Fibroblast of mammary gland (primary cell): ENCODE measurements around the gene SLC17A3.

Experiments
- DNase-seq: peaks from one replicate; pipeline ENCODE4 v3.0.0-alpha.2; 2010; ENCODE audit warnings: low read depth
- H3K4me3 ChIP-seq: 2 replicates; pipeline ENCODE4 v1.5.1; 2011; ENCODE audit warnings: low read depth, mild to moderate bottlenecking, low read length, moderate library complexity; ENCODE audit not compliant: control insufficient read depth
- TF ChIP-seq, protein P1 (sequence below): conservative IDR thresholded peaks from 2 replicates; pipeline ENCODE4 v1.5.1; 2011; ENCODE audit warnings: low read depth, low read length, inconsistent platforms; ENCODE audit not compliant: control insufficient read depth, insufficient read depth

The SLC17A3 gene

GRCh38 chr6:25899580-25900408, 25.8 kb upstream of the SLC17A3 start:
- no peak overlapping the region for H3K4me3 ChIP-seq
- DNase-seq, result peak; percentile 54
- TF ChIP-seq, protein P1, sequence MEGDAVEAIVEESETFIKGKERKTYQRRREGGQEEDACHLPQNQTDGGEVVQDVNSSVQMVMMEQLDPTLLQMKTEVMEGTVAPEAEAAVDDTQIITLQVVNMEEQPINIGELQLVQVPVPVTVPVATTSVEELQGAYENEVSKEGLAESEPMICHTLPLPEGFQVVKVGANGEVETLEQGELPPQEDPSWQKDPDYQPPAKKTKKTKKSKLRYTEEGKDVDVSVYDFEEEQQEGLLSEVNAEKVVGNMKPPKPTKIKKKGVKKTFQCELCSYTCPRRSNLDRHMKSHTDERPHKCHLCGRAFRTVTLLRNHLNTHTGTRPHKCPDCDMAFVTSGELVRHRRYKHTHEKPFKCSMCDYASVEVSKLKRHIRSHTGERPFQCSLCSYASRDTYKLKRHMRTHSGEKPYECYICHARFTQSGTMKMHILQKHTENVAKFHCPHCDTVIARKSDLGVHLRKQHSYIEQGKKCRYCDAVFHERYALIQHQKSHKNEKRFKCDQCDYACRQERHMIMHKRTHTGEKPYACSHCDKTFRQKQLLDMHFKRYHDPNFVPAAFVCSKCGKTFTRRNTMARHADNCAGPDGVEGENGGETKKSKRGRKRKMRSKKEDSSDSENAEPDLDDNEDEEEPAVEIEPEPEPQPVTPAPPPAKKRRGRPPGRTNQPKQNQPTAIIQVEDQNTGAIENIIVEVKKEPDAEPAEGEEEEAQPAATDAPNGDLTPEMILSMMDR, result no peak

- TF ChIP-seq, protein P1, result no peak
- peak; percentile 2 for DNase-seq
- no peak overlapping the region for H3K4me3 ChIP-seq
Measured at GRCh38 chr6:25899123-25899522, 25.1 kb upstream of the SLC17A3 start.

DNA sequence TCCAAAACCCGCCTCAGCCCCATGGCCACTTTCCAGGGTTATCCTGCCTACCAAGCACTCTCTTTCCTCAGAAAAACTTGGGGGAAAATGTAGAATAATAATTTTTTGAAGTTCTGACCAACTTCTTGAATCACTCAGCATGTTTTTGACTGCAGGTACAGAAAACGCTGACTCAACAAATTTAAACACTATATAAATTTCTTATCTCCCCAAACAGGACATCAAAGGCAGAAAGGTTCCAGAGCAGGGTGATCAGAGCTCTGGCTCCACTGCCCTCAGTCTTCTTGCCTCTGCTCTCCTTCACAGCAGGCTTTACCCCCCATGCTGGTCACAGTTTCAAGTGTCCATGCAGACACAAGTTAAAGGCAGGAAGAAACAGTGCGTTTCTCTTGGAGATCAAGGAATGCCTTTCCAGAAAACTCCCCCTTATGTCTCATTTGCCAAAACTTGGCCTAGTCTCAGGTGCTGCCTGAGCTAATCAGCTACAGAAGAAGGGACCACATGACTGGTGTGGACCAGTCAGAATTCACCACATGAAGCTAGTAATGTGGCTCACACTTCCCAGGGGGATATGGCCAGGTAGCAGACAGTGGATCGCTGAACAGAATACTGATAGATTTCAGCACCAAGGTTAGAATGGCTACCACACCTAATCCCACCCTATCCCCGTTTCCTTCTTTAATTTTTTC, 24.4 kb upstream of the SLC17A3 start:
- DNase-seq, result no peak
- TF ChIP-seq, protein P1, result no peak
- H3K4me3 ChIP-seq, result no peak overlapping the region

DNA sequence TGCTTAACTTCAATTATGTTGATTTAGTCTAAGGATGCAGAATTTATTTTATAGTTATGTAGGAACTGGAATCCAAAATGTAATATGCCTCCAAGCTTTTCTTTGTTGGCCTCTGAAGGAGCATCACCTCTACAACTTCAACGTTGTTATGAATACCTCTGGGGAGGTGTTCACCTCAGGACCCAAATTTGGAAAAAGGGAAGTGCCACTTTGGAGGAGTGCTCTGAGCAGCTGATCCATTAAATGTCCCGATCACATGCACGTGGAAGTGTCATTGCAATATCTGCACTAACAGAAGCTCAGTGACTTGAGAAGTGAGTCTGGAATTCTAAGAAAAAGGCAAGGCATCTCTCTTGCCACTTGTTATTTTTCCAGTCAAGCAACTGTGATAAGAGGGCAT, 22.2 kb upstream of the SLC17A3 start:
- DNase-seq, result no peak
- H3K4me3 ChIP-seq, result no peak overlapping the region
- TF ChIP-seq, protein P1, result no peak

- no peak for DNase-seq
- TF ChIP-seq, protein P1, result no peak
- H3K4me3 ChIP-seq, result no peak overlapping the region
Measured at GRCh38 chr6:25895771-25896170, 21.7 kb upstream of the SLC17A3 start.

DNA sequence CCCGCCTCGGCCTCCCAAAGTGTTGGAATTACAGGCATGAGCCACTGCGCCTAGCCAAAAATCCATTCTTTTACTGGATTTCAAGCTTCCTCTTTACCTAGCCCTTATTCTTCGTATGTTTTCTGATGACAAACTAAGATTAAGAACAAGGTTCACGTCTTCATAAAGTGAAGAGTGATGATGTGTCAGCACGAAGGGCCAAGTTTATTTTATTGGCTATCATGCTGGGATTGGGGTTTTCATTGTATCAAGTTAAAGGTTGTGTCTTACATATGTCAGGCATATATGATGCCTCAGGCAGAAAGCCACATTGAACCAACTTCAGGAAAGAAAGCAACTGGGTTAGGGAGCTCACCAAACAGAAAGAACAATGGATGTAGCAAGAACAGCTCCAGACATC, 19.7 kb upstream of the SLC17A3 start:
- no peak for DNase-seq
- TF ChIP-seq, protein P1, result no peak
- no peak overlapping the region for H3K4me3 ChIP-seq

DNA sequence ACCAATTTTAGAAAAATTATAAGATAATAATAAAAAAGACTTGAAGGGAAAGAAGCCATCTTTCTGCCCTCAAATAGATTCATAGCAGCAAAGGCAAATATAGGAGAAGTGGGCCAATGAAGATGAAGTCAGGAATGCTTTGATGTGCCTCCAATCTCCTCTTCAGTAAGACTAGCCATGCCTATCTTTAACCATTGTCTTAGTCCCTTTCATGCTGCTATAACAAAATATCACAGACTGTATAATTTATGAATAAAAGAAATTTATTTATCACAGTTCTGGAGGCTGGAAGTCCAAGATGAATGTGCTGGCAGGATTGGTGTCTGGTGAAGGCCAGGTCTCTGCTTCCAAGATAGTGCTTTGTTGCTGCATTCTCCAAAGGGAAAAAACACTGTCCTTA, 18.8 kb upstream of the SLC17A3 start:
- TF ChIP-seq, protein P1, result no peak
- DNase-seq, result no peak
- no peak overlapping the region for H3K4me3 ChIP-seq
